Bronchial epithelial cell (primary cell): ENCODE measurements around the gene MGMT. TPM values are rescaled to one million over a fixed set of nuclear protein-coding genes. Genes with fewer than 3 reads are reported as not detected.

Experiments
- DNase-seq: peaks from one replicate; pipeline ENCODE4 v3.0.0-alpha.2; 2010; ENCODE audit warnings: low read depth
- FAIRE-seq: peaks from 2 replicates; lab custom pipeline; 2011; peaks lifted over from hg19 to GRCh38; lab: Jason Lieb, UNC
- H3K27me3 ChIP-seq: 2 replicates; pipeline ENCODE4 v1.5.1; 2011; ENCODE audit warnings: low read length; ENCODE audit not compliant: control insufficient read depth, insufficient read depth
- H3K36me3 ChIP-seq: 2 replicates; pipeline ENCODE4 v1.5.1; 2011; ENCODE audit warnings: low read length; ENCODE audit not compliant: control insufficient read depth, insufficient read depth
- H3K4me3 ChIP-seq: 2 replicates; pipeline ENCODE4 v1.5.1; 2011; ENCODE audit warnings: mild to moderate bottlenecking, low read depth, low read length, control low read depth
- total RNA-seq: library from RNA; depleted of rRNA; stranded (reverse); fragments of >200 nt; gene quantifications from 2 replicates; pipeline ENCODE4 v1.2.1, GENCODE V29; 2014
- TF ChIP-seq, protein P1 (sequence below): IDR thresholded peaks from 2 replicates; pipeline ENCODE4 v1.5.1; 2011; ENCODE audit warnings: mild to moderate bottlenecking, moderate library complexity, low read length, control low read depth, inconsistent platforms; ENCODE audit not compliant: insufficient read depth, severe bottlenecking

The MGMT gene
- total RNA-seq, 1 donor from 2014 or later = 19.7 TPM

GRCh38 chr10:129506101-129506797 lies 39.2 kb downstream of the MGMT start:
- no peak for FAIRE-seq

GRCh38 chr10:129507216-129507889 lies 40.3 kb downstream of the MGMT start:
- no peak for DNase-seq
- FAIRE-seq = no peak
- TF ChIP-seq, protein P1, sequence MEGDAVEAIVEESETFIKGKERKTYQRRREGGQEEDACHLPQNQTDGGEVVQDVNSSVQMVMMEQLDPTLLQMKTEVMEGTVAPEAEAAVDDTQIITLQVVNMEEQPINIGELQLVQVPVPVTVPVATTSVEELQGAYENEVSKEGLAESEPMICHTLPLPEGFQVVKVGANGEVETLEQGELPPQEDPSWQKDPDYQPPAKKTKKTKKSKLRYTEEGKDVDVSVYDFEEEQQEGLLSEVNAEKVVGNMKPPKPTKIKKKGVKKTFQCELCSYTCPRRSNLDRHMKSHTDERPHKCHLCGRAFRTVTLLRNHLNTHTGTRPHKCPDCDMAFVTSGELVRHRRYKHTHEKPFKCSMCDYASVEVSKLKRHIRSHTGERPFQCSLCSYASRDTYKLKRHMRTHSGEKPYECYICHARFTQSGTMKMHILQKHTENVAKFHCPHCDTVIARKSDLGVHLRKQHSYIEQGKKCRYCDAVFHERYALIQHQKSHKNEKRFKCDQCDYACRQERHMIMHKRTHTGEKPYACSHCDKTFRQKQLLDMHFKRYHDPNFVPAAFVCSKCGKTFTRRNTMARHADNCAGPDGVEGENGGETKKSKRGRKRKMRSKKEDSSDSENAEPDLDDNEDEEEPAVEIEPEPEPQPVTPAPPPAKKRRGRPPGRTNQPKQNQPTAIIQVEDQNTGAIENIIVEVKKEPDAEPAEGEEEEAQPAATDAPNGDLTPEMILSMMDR = no peak
- no peak overlapping the region for H3K4me3 ChIP-seq
- no peaks in the 10 kb centered on the region for H3K36me3 ChIP-seq
- H3K27me3 ChIP-seq = no peaks in the 10 kb centered on the region

More at GRCh38 chr10:129506101-129506797, 39.2 kb downstream of the MGMT start:
- DNase-seq = no peak
- TF ChIP-seq, protein P1 = no peak
- no peak overlapping the region for H3K4me3 ChIP-seq
- no peaks in the 10 kb centered on the region for H3K36me3 ChIP-seq
- no peaks in the 10 kb centered on the region for H3K27me3 ChIP-seq

DNA sequence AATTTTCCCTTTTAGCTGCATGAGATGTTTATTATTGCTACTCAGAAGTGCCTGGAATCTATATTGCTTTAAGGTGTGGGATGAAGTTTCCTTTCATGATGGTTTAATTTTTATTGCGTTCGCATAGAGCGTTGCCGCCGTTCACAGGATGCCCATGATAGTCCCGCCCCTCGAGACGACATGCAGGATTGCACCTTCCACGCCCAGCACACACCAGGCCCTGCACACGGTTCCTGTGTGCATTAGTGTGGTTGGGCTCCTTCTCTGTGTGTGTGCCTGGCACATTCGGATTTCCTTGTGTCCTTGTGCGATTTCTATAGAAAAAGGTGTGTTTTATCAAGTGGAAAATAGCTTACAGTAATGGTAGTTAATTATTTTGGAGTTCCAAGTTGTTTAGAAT lies 42.1 kb downstream of the MGMT start:
- DNase-seq (no peak), FAIRE-seq (no peak)
- TF ChIP-seq, protein P1 = no peak

DNA sequence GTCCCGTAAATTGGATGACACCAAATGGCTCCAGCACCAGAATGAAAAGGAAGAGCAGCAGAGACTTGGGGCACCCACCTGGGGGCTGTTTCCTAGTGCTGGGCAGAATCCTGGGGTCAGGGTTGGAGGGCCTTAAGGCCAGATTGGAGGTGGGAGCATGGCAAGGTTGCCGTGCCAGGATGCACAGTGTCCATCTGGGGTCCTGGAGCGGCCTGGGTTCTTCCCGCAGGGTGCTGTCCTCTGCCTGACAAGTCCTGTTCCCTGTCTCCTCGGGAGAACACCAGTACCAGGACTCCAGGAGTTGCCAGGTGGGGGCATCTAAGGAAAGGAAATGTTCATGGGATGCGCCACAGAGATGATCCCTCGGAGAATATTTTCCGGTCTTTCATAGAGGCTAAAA lies 42.8 kb downstream of the MGMT start:
- no peak overlapping the region for H3K4me3 ChIP-seq
- H3K27me3 ChIP-seq = no peaks in the 10 kb centered on the region
- FAIRE-seq = no peak
- TF ChIP-seq, protein P1 = no peak
- H3K36me3 ChIP-seq = no peaks in the 10 kb centered on the region
- DNase-seq = no peak

More for the DNA sequence above, 42.1 kb downstream of the MGMT start:
- Histone ChIP-seq H3K4me3 (no peak overlapping the region), H3K27me3 (no peaks in the 10 kb centered on the region), H3K36me3 (no peaks in the 10 kb centered on the region)

GRCh38 chr10:129511086-129511485 lies 44.0 kb downstream of the MGMT start:
- no peak for FAIRE-seq
- H3K27me3 ChIP-seq = no peaks in the 10 kb centered on the region
- TF ChIP-seq, protein P1 = no peak

More at GRCh38 chr10:129511086-129511485, 44.0 kb downstream of the MGMT start:
- no peaks in the 10 kb centered on the region for H3K36me3 ChIP-seq
- no peak for DNase-seq
- H3K4me3 ChIP-seq = no peak overlapping the region
